ENCODE results near the gene DCAF7. TPM values are rescaled to one million over a fixed set of nuclear protein-coding genes. Genes with fewer than 3 reads are reported as not detected.

Gene DCAF7
- polyA plus RNA-seq, 1 of the 3 experiments (the other 2 are of a cell fraction) = 63.5 TPM

DNA sequence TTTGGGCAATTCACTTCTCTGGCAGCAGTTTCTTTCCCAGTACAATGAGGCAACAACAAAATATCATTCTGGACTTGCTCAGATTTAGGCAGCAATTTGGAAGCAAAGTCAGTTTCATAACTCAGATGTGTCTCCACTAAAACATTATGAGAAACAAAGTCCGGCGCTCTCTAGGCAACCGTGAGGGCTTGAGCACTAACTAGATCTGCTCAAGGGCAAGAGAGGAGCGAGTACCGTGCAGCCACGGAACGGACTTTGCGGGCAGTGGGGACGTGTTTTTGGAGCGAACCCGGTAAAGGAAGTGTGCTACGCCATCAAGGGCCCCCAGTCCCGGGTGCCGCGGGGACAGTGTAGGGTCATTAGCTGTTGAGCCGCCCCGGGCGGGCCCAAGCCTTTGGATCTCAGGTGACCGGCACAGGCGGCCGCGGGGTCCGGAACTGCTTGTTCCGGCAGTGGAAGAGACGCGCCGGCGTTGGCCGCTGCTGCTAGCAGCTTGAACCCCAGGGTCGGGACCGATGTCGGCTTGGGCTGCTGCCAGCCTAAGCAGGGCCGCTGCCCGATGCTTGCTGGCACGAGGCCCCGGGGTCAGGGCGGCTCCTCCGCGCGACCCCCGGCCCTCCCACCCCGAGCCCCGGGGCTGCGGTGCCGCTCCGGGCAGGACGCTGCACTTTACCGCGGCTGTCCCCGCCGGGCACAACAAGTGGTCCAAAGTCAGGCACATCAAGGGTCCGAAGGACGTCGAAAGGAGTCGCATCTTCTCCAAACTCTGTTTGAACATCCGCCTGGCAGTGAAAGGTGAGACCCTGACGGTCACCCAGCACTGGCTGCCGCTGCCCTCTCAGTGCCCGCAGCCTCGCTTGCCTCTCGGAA, 50.5 kb downstream of the DCAF7 start, which contains the start of gene TACO1 (continued):
- TF ChIP-seq, protein P1, sequence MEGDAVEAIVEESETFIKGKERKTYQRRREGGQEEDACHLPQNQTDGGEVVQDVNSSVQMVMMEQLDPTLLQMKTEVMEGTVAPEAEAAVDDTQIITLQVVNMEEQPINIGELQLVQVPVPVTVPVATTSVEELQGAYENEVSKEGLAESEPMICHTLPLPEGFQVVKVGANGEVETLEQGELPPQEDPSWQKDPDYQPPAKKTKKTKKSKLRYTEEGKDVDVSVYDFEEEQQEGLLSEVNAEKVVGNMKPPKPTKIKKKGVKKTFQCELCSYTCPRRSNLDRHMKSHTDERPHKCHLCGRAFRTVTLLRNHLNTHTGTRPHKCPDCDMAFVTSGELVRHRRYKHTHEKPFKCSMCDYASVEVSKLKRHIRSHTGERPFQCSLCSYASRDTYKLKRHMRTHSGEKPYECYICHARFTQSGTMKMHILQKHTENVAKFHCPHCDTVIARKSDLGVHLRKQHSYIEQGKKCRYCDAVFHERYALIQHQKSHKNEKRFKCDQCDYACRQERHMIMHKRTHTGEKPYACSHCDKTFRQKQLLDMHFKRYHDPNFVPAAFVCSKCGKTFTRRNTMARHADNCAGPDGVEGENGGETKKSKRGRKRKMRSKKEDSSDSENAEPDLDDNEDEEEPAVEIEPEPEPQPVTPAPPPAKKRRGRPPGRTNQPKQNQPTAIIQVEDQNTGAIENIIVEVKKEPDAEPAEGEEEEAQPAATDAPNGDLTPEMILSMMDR (IDR thresholded peaks at IDR 0.05) = no peak
- TF ChIP-seq RCOR1 (IDR thresholded peaks at IDR 0.05; ENCODE audit: low read length) = peak; percentile 75
- no peak for TF ChIP-seq NRF1 (IDR thresholded peaks at IDR 0.05; ENCODE audit: low read depth, low read length)
- TF ChIP-seq FOSL2 (IDR thresholded peaks at IDR 0.05; ENCODE audit: borderline replicate concordance, low read depth) = peak; percentile 25; the same call in 1 of the 2 replicates
- TF ChIP-seq POLR2AphosphoS5 (IDR thresholded peaks at IDR 0.05; ENCODE audit: low read depth, low read length) = peak; percentile 92
- TF ChIP-seq NFIC (IDR thresholded peaks at IDR 0.05; ENCODE audit: borderline replicate concordance) = peak; percentile 80; the same call in 1 of the 2 replicates
- TF ChIP-seq TEAD4 (IDR thresholded peaks at IDR 0.05; ENCODE audit: borderline replicate concordance, insufficient read depth) = 0 out of 2 replicates have a peak, but pooled peaks have one; percentile 9
- TF ChIP-seq CHD2 (IDR thresholded peaks at IDR 0.05; ENCODE audit: low read length, partially characterized antibody) = peak; percentile 91
- TF ChIP-seq RAD21 (IDR thresholded peaks at IDR 0.05; ENCODE audit: low read length) = peak; percentile 21; the same call in 1 of the 2 replicates
- TF ChIP-seq ELF1 (IDR thresholded peaks at IDR 0.05) = peak; percentile 87
- peak in 1 of 2 experiments; percentile 51; a peak in 1 of 4 replicates for TF ChIP-seq EP300 (IDR thresholded peaks at IDR 0.05; ENCODE audit: borderline replicate concordance in 1 of 2, low read depth in 1 of 2, low read length in 1 of 2)
- peak; percentile 95 for TF ChIP-seq TAF1 (IDR thresholded peaks at IDR 0.05; ENCODE audit: borderline replicate concordance, low read depth, low read length)
- TF ChIP-seq, protein P2, sequence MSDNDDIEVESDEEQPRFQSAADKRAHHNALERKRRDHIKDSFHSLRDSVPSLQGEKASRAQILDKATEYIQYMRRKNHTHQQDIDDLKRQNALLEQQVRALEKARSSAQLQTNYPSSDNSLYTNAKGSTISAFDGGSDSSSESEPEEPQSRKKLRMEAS (IDR thresholded peaks at IDR 0.05; ENCODE audit: low read depth) = peak; percentile 94
- peak; percentile 52; the same call in 1 of the 2 replicates for TF ChIP-seq FOXJ3 (CRISPR knock-in tag; IDR thresholded peaks at IDR 0.05)

DNA sequence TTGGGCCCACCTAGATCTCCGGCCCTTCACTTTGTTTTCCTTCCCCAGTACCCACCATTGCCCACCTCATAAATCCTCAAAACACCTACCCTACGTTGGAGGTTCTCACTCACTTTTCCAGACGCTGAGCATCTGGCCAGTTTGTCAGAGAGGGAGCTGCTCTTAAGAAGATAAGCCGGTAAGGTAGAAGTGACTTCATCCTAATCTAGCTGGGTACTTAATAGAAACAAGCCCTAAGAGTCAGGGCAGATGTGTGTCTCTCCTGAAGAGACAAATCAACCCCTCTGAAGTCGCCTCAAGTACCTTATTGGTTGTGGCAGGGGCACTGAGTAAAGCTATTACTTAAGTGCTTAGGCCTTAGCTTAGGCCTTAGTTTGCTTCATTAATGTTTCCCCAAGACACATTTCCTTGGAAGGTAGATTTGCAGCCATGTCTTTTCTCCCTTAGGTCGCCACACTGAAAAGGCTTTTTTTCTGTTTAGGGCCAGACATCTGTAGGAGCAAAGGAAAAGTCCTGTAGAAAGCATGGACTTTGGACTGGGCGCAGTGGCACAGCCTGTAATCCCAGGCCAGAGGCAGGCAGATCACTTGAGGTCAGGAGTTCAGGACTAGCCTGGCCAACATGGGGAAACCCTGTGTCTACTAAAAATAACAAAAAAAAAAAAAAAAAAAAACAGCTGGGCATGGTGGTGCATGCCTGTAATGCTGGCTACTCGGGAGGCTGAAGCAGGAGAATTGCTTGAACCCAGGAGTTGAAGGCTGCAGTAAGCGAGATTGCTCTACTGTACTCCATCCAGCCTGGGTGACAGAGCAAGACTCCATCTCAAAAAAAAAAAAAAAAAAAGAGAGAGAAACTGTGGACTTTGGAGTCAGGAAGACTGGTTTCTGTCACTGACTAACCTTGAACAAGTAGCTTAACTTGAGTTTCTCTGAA, 51.4 kb downstream of the DCAF7 start:
- peak overlapping the region in 1 of 2 experiments; percentile 51; a peak in 2 of 4 replicates for H3K27ac ChIP-seq (ENCODE audit: low read depth in 2 of 2, low read length in 1 of 2)
- no peaks in the 10 kb centered on the region for H3K9me3 ChIP-seq
- POLR2A ChIA-PET = interaction anchor here (0.7 to 1.8 kb wide), 5 partner anchors 7 to 170 kb away, joined by 3 to 5 read pairs (median 4); no protein-coding TSS in a partner anchor
- H4K20me1 ChIP-seq (ENCODE audit: insufficient read depth) = no peaks in the 10 kb centered on the region
- H3K9ac ChIP-seq = peak overlapping the region; percentile 85
- no peaks in the 10 kb centered on the region for H3K27me3 ChIP-seq (ENCODE audit: insufficient read depth)
- peaks cover 9% of the 10 kb centered on the region for H3F3A ChIP-seq (replicated peaks; ENCODE audit: insufficient read depth)
- H2AFZ ChIP-seq (ENCODE audit: low read depth) = peak overlapping the region; percentile 98
- H3K4me1 ChIP-seq (ENCODE audit: control insufficient read depth in 1 of 2, insufficient read depth in 2 of 2, low read depth in 1 of 2, low read length in 1 of 2) = peaks cover 6 to 14% of the 10 kb centered on the region in 2 experiments; a peak in 2 of 4 replicates
- peaks cover 21% of the 10 kb centered on the region for H3K79me2 ChIP-seq (ENCODE audit: insufficient read depth)
- H3K9me2 ChIP-seq = no peaks in the 10 kb centered on the region
- H3K4me3 ChIP-seq (ENCODE audit: low read depth in 2 of 2, low read length in 1 of 2) = peak overlapping the region; percentile 73 to 80
- CTCF ChIA-PET = interaction anchor here (1.1 to 29.2 kb wide), 6 partner anchors 11 to 168 kb away, joined by 4 to 827 read pairs (median 7); no protein-coding TSS in a partner anchor
- H3K36me3 ChIP-seq (replicated peaks in 1 of 2; ENCODE audit: control insufficient read depth in 1 of 2, insufficient read depth in 2 of 2, low read length in 1 of 2) = peaks cover 14 to 21% of the 10 kb centered on the region in 2 experiments
- DNase-seq = no peak
- 45% methylated on average over 9 of the region's 9 CpGs for WGBS (ENCODE audit: low lambda C conversion rate)
- H3K4me2 ChIP-seq = peak overlapping the region; percentile 88
- TF ChIP-seq, protein P3, sequence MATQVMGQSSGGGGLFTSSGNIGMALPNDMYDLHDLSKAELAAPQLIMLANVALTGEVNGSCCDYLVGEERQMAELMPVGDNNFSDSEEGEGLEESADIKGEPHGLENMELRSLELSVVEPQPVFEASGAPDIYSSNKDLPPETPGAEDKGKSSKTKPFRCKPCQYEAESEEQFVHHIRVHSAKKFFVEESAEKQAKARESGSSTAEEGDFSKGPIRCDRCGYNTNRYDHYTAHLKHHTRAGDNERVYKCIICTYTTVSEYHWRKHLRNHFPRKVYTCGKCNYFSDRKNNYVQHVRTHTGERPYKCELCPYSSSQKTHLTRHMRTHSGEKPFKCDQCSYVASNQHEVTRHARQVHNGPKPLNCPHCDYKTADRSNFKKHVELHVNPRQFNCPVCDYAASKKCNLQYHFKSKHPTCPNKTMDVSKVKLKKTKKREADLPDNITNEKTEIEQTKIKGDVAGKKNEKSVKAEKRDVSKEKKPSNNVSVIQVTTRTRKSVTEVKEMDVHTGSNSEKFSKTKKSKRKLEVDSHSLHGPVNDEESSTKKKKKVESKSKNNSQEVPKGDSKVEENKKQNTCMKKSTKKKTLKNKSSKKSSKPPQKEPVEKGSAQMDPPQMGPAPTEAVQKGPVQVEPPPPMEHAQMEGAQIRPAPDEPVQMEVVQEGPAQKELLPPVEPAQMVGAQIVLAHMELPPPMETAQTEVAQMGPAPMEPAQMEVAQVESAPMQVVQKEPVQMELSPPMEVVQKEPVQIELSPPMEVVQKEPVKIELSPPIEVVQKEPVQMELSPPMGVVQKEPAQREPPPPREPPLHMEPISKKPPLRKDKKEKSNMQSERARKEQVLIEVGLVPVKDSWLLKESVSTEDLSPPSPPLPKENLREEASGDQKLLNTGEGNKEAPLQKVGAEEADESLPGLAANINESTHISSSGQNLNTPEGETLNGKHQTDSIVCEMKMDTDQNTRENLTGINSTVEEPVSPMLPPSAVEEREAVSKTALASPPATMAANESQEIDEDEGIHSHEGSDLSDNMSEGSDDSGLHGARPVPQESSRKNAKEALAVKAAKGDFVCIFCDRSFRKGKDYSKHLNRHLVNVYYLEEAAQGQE (IDR thresholded peaks at IDR 0.05; ENCODE audit: low read depth, low read length) = no peak
- TF ChIP-seq NRF1 (IDR thresholded peaks at IDR 0.05; ENCODE audit: low read depth, low read length) (no peak), RCOR1 (IDR thresholded peaks at IDR 0.05; ENCODE audit: low read length) (no peak), TAF1 (IDR thresholded peaks at IDR 0.05; ENCODE audit: borderline replicate concordance, low read depth, low read length) (no peak), FOXJ3 (CRISPR knock-in tag; IDR thresholded peaks at IDR 0.05) (no peak), JUND (IDR thresholded peaks at IDR 0.05) (no peak), TCF12 (IDR thresholded peaks at IDR 0.05) (no peak), YY1 (IDR thresholded peaks at IDR 0.05; ENCODE audit: low read depth) (no peak), GATA2 (CRISPR knock-in tag; IDR thresholded peaks at IDR 0.05) (no peak), SIN3A (IDR thresholded peaks at IDR 0.05; ENCODE audit: borderline replicate concordance, low read depth, low read length) (no peak), CHD2 (IDR thresholded peaks at IDR 0.05; ENCODE audit: low read length, partially characterized antibody) (no peak)
- TF ChIP-seq, protein P4, sequence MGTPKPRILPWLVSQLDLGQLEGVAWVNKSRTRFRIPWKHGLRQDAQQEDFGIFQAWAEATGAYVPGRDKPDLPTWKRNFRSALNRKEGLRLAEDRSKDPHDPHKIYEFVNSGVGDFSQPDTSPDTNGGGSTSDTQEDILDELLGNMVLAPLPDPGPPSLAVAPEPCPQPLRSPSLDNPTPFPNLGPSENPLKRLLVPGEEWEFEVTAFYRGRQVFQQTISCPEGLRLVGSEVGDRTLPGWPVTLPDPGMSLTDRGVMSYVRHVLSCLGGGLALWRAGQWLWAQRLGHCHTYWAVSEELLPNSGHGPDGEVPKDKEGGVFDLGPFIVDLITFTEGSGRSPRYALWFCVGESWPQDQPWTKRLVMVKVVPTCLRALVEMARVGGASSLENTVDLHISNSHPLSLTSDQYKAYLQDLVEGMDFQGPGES (IDR thresholded peaks at IDR 0.05; ENCODE audit: low read depth, low read length) = no peak

All from SK-N-SH (cell line).